NCI-H526 (cell line): ENCODE data around the gene TTLL1.
"Not testable (repeated sequence)": the region's sequence is repeated elsewhere in the genome, so short reads cannot be mapped to it uniquely, and the experiment has no call there.

Experiments
- DNase-seq, 2 experiments: peaks; one replicate each; lab custom pipeline; 2025; lab: John Stamatoyannopoulos, UW

The TTLL1 gene

DNA sequence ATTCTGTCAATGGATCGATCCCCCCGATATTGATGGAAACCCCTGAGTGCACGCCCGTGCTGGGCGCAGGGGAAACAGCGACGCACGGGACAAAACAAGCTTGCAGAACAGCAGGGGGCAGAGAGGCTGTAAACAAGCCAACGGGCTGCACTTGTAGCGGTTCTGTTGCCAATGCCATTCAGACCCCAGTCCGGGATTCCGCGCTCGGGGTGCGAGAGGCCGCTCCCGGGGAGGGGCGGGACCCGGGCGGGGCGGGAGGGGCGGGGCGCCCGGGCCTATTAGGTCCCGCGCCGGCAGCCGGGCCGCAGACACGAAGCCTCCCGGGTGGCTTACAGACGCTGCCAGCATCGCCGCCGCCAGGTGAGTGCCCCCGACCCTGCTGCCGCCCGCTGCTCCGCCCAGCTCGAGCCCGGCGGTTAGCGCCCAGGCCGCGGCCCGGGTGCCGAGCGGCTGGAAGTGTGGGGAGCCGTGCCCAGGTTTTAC, 21.3 kb upstream of the TTLL1 start, which contains the start of gene BIK:
BIK (plus strand) TSS at position 307 of the 483 bp plus-strand sequence. CDS start 13,273 bp downstream, outside the sequence.
- peak; percentile 27 to 64 for DNase-seq

DNA sequence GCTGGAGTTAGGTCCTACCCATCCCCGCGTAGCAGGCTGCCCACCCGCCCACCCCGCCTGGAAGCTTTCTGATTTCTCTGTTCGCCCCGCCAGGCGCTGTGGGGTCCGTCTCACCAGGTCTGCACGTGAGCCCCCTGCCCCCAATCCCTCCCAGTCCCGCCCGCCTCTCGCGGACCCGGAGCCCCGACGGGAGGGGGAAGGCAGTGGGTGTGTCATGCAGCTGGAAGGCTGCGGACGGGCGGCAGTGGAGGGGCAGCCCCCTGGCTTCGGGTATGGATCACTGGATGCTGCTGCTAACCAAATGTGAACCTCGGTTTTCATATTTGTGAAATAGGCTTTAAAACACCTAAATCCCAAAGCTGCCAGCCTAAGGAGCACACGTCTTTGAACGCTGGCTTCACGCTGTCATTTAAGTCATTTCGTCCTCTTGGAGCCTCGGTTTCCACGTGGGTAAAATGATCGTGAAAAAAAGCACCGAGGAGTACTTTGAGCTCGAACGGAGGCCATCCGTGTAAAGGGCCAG, 20.8 kb upstream of the TTLL1 start:
- DNase-seq = no peak

DNA sequence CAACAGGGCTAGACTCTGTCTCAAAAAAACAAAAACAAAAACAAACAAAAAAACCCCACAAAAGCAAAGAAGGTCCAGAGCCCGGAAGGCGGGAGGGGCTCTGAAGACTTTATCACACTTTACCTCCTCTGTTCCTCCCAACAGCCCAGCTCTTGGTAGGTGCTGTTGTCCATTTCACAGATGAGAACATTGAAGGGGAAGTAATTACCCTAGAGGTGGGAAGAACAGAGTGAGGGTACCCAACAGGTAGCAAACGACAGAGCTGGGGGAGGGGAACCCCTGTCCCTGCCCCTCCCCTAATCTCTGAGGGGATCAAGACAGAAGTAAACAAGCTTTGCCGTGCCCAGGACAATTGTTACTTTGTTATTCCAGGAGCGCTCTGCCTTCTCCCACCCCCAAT, 20.3 kb upstream of the TTLL1 start:
- peak in 1 of 2 experiments; percentile 13 for DNase-seq

- DNase-seq = no peak
Observed at GRCh38 chr22:43106302-43106701, 17.1 kb upstream of the TTLL1 start.

DNA sequence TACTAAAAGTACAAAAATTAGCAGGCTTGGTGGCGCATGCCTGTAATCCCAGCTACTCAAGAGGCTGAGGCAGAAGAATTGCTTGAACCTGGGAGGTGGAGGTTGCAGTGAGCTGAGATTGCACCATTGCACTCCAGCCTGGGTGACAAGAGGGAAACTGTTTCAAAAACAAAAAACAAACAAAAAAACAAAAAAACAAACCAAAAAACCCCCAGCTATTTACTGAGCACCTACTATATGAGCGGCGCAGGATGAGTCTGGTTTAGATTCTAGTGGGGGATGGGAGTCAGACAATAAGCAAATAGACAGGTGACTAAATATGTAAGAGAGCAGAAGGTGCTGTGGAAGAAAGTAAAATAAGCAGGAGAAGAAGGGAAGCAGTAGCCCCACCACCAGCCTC, 15.8 kb upstream of the TTLL1 start:
- not testable (repeated sequence) for DNase-seq

- DNase-seq = not testable (repeated sequence)
Observed at GRCh38 chr22:43104056-43104625, 14.9 kb upstream of the TTLL1 start.

GRCh38 chr22:43101306-43101705, 12.1 kb upstream of the TTLL1 start:
- no peak for DNase-seq

DNA sequence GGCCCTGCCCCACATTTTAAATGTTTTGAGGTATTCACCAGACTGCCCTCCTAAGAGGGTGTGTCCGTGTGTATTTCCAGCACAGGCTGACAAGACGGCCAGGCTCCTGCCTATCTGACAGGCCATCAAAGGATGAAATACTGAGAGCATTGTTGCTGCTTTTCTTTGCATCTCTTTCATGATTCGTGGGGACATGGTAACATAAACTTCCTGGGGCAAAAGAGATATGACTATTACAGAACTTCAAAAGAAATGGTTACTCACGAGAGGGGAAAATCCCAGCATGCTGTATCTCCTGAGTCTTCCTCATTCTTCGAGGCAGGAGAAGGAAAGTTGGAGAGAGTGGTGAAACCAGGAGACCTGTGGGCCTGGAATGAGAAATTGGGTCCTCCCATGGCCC, 11.0 kb upstream of the TTLL1 start:
- no peak for DNase-seq

DNA sequence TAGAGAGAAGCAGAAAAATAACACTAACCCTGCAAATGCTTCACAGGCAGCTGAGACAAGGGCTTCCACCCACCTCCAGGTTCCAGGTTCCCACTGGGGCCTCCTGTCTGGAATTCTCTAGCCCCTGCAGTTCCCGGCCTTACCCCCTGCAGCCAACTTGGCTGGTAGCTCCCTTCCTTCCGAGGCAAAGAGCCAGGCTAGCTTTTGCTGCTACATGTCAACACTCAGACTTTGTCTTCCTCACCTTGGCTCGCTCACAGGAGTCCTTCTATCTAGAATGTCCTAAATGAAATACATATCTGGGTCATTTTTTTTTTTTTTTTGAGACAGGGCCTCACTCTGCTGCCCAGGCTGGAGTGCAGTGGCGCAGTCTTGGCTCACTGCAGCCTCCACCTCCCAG, 9.9 kb upstream of the TTLL1 start:
- no peak for DNase-seq

GRCh38 chr22:43098356-43098755, 9.2 kb upstream of the TTLL1 start:
- no peak for DNase-seq

DNA sequence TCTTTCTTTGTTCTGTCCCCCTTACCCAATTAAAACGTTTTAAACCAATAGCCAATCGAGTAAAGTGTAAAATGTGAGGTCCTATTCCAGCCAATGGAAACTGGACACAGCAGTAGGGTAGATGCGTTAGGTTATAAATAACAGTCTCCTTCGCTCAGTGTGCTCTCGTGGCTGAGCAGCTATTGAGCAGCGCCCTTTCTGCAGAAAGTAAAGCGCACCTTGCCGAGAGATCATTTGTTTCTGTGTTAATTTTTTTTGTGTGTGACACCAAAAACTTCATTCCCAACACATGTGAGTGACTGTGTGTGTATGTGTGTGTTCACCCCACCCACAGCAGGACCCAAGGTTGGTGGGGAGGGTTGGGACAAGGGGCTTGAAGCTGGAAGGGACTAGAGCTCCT, 7.2 kb upstream of the TTLL1 start:
- no peak for DNase-seq

- DNase-seq = no peak
Observed at GRCh38 chr22:43094551-43094950, 5.4 kb upstream of the TTLL1 start.

DNA sequence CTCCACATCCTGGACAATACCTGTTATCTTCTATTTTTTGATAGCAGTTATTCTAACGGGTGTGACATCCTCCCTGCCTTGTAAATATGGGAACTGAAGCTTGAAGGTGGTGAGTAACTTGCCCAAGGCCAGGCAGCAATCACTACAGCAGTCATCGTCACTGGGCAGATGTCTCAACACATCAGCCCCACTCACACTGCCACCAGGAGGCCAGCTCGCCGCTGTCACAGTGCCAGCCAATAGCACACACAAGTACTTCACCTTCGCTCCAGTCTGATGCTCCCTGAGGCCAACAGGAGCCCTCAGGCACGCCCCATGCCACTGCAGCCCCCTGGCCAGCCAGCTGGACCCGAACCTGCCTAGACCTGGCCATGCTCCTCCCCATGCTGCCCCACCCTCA, 4.9 kb upstream of the TTLL1 start:
- no peak for DNase-seq

DNA sequence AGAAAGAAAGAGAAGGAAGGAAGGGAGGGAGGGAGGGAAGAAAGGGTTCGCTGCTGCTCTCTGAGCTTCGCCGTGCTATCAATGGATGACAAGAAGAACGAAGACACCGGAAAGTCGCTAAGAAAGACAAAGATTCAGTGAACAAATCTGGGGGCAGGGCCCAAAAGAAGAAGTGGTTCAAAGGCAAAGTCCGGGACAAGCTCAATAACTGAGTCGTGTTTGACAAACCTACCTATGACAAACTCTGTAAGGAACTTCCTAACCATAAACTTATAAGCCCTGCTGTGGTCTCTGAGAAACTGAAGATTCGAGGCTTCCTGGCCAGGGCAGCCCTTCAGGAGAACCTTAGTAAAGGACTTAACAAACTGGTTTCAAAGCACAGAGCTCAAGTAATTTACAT, 2.9 kb upstream of the TTLL1 start:
- DNase-seq = no peak

DNA sequence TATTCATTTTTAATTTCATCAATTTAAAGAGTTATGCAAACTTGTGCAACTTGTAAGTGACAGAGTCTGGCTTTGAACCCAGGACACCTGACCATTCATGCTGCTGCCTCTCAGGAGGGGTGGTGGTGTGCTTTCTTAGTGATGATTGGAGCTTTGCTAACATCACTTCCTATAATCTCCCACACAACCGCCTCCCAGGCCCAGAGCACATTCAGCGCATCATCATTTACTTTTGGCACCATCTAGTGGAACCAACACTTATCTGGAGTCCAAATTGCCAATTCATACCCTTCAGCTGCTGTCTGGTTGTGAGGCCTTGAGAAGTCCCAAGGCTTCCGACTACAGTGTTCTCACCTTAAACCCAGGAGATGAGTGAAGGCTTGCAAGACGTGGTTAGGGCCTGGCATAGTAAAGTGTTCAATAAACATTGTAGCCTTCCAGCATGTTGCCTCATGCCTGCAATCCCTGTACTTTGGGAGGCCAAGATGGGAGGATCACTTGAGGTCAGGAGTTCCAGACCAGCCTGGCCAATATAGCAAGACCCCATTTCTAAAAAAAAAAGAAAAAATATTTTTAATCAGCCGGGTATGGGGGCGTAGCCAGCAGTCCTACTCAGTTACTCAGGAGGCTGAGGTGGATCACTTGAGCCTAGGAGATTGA, 1.1 kb upstream of the TTLL1 start:
- DNase-seq = peak; percentile 61 to 68

GRCh38 chr22:43088627-43088983, 586 bp downstream of the TTLL1 start:
- DNase-seq = no peak

GRCh38 chr22:43085658-43086606, 3.3 kb downstream of the TTLL1 start:
- no peak for DNase-seq

- no peak for DNase-seq
Observed at GRCh38 chr22:43081968-43082367, 7.2 kb downstream of the TTLL1 start.

DNA sequence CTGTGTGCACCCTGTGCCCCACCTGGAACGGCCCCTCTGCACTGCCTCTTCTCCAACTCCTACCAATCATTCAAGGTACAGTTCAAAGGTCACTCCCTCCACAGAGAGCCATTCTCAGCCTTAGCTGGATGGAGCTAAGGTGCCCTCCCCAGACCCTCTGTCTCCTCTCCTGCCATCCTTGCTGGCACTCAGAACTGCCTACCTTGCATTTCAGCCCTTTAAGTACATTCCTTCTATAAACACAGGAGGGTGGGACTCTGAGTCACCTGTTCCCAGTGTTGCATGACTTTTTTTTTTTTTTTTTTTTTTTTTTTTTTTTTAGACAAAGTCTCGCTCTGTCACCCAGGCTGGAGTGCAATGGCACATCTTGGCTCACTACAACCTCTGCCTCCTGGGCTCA, 8.6 kb downstream of the TTLL1 start:
- DNase-seq = no peak

DNA sequence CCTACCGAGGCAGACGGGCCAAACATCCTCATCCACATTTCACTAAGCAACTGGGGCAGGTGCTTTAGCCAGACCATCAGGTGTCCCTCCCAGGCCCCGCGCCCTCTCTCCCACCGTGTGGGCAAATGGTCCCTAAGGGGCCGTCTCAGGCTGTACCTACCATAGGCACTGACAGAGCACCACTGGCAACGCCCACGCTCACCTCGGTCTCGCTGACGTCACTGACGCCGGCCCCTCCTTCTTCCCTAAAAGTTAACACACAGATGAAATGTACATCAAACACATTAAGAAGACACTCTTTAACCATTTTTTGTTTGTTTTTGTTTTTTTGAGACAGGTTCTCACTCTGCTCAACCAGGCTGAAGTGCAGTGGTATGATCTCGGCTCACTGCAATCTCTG, 9.4 kb downstream of the TTLL1 start:
- no peak for DNase-seq

GRCh38 chr22:43078522-43078921, 10.7 kb downstream of the TTLL1 start:
- DNase-seq = no peak

- no peak for DNase-seq
Observed at GRCh38 chr22:43077121-43077877, 11.9 kb downstream of the TTLL1 start.
